Activated CD8-positive, alpha-beta memory T cell treated with anti-CD3 and anti-CD28 coated beads for 1 hour (primary cell): ENCODE measurements around the gene GAB2.
"Not testable (repeated sequence)": the region's sequence is repeated elsewhere in the genome, so short reads cannot be mapped to it uniquely, and the experiment has no call there.

ENCODE experiments used
- DNase-seq, 2 donors: peaks; one replicate each; pipeline ENCODE4 v3.0.0-alpha.2; 2020; ENCODE audit warnings: low read depth in 1 of 2; ENCODE audit errors: extremely low read depth in 1 of 2

Gene GAB2

GRCh38 chr11:78290293-78291176, 127.1 kb downstream of the GAB2 start:
- no peak for DNase-seq

DNA sequence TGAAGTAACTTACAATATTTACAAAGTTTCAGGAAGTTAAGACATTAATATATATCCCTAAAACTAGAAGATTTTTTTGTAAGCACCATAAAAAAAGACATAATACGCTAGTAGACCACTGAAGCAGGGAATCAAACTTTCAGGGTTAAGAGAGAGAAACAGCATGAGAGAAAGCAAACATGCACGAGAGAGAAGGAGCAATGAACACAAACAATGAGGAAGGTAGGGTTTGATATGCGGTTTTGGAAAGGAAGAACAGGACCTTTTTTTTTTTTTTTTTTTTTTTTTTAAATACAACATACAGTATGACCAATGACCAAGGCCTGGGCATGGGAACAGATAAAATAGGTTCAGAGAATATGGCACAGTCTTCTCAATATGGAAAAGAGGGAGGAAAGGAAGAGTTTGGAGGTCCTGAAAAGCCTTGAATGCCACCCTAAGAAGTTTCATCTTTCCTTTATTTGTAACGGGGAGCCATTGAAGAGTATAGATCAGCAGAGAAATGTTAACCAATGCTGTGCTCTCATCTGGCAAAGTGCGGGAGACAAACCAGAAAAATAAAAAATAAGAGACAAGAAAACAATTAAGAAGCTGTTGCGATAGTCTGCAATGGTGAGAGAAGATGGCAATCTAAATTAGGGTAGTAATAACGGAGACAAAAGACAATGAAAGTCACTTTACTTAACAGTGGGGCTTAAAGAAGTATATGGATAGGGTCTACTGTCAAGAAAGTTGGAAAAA, 127.9 kb downstream of the GAB2 start:
- DNase-seq, result no peak

DNA sequence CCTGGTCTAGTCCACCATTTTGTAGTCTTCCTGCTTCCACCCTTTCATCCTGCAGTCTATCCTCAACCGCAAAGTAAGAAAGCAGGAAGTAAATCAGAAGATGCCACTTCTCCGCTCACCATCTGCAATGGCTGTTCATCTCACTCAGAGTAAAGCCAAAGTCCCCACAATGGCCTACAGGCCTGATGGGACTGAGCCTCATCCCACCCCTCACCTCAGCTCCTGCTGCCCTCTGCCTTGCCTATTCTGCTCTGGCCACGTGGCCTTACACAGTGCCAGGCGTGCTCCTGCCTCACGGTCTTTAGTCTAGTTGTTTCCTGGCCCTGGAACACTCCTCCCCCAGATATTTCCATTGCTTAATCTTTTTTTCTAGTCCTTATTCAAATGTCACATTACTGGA, 133.4 kb downstream of the GAB2 start:
- DNase-seq, result no peak

- no peak for DNase-seq
Observed at GRCh38 chr11:78282821-78283220, 134.8 kb downstream of the GAB2 start.

DNA sequence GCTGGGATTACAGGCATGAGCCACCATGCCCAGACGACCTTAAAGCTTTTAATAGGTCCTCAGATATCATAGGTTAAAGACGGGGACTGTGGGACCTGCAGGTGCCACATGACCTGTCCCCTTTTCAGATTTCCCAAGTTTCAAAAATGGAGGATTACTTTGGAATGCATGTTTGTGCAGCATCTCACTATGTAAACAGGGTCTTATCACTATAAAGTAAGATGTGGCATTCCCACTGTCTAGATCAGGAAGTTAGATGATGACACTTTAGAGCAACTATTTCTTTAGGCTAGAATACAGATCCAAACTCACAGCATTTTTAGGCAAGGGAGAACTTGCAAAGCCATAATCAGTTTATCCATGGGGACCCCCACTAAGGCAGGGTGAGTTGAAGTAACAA, 136.1 kb downstream of the GAB2 start:
- no peak for DNase-seq

DNA sequence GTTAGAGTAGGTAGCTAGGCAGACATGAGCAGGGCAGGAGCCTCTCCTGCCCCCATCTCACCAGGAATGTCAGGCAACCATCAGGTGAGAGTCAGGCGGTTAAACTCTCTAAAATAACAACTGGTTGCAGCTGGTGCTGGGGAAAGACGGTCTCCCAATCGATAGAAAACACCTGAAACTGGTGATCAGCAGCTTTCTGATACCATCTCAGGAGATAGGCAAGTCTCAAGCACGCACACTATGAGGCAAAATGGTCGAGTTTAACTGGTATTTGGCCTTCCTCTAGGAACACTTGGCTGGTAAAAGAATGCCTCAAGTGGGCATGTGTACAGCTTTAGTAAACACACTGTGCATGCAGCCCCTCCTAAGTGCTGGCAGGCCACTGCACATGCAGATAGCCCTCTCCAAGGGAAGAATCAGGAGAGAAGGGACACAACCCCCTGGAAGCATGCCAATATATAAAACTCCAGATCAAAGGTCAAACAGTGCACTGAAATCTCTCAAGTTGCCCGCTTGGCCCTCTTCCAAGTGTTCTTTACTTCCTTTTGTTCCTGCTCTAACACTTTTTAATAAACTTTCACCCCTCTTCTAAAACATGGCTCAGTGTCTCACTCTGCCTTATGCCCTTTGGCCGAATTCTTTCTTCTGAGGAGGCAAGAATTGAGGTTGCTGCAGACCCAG, 140.2 kb downstream of the GAB2 start:
- no peak for DNase-seq

DNA sequence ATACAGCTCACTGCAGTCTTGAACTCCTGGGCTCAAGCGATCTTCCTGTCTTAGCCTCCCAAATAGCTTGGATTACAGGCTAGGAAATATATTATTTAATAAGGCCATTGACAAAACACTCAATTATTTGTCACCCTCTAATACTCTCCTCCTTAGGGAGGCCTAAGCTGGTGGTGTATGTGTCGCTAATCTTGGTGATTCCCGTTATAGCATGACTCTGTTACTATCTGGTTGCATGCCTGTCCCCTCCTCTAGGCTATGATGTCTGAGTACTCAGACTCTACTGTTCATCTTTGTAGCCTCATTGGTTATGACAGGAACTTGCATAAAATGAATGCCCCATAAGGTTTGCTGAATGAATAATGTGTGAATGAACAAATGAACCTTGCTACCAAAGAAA, 141.3 kb downstream of the GAB2 start:
- no peak for DNase-seq

GRCh38 chr11:78274739-78275138, 142.9 kb downstream of the GAB2 start:
- DNase-seq, result no peak

- DNase-seq, result not testable (repeated sequence)
Observed at GRCh38 chr11:78272625-78273269, 144.9 kb downstream of the GAB2 start.

DNA sequence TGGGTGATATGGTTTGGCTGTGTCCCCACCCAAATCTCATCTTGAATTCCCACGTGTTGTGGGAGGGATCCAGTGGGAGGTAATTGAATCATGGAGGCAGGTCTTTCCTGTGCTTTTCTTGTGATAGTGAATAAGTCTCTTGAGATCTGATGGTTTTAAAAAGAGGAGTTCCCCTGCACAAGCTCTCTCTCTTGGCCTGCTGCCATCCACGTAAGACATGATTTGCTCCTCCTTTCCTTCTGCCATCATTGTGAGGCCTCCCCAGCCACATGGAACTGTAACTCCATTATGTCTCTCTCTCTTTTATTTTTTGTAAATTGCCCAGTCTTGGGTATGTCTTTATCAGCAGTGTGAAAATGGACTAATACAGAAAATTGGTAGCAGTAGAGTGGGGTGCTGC, 145.8 kb downstream of the GAB2 start:
- not testable (repeated sequence) for DNase-seq

DNA sequence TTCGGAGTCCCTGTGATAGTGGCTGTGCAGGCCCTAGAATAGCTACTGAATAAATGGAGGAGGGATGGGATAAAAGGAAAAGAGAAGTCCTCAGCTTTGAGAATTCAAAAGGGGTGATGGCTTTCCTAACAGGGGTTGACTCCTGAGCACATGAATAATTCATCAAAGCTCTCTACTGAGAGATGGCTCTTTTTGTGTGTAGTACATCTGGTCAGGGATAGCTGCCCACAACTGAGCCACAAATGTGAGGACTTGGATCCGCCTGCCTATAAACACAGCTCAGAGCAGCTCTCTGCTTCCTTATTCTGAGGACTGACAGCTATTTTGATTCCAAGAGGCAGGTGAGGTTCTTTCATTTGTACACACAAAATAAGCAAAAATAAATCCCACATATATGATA, 146.6 kb downstream of the GAB2 start:
- DNase-seq, result no peak

GRCh38 chr11:78269806-78270205, 147.8 kb downstream of the GAB2 start:
- DNase-seq, result no peak

- no peak for DNase-seq
Observed at GRCh38 chr11:78268591-78269410, 148.8 kb downstream of the GAB2 start.

DNA sequence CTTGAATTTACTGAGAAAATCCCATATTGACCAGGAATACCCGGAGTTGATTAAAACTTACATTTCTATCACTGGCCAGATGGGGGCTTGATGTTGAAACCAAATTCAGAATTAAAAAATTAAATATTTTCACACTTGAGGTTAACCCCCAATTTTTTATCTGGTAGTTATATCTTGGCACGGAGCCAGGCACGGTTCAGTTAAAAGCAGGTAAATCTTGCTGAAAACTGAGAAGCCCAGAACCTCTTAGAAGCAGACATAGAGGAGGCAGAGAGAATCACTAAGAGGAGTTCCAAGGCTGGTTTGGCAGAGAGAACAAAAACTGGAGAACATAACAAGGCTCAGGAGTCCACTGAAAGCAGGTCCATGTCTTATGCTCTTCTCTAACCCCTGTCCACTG, 151.2 kb downstream of the GAB2 start:
- DNase-seq, result no peak

GRCh38 chr11:78265326-78265725, 152.3 kb downstream of the GAB2 start:
- DNase-seq, result no peak

- DNase-seq, result no peak
Observed at GRCh38 chr11:78262691-78263090, 154.9 kb downstream of the GAB2 start.

DNA sequence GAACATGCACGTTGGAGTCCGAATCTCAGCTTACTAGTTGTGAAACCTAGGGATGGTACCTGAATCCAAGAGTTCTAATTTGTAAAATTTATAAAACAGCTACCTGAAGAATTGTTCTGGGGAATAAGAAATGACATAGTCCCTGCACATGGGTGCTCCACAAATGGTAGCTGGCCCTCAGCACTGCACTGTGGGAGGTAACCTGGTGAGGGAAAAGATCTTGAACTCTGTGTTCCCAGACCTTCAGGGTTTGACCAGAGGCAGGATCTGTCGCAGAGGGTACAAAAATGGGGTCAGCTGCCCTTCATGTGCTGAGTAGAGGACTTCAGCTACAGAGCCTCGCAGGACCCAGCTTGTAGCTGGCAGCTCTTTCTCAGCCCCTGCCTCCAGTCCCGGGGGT, 155.4 kb downstream of the GAB2 start:
- no peak for DNase-seq

GRCh38 chr11:78261828-78262227, 155.8 kb downstream of the GAB2 start:
- DNase-seq, result no peak

GRCh38 chr11:78261367-78261766, 156.3 kb downstream of the GAB2 start:
- DNase-seq, result no peak

GRCh38 chr11:78259777-78260487, 157.7 kb downstream of the GAB2 start:
- DNase-seq, result no peak
